HG02840 (cell line): ENCODE measurements around the gene TRIM72.
A peak's percentile ranks its signal among the peaks of the same experiment; 100 is the strongest.
"Not testable (repeated sequence)": the region's sequence is repeated elsewhere in the genome, so short reads cannot be mapped to it uniquely, and the experiment has no call there.

ENCODE experiments used
- ATAC-seq: cut with Tn5 transposase; IDR thresholded peaks from one replicate; pipeline ENCODE4 v1.9.1; 2021; ENCODE audit warnings: mild to moderate bottlenecking, moderate library complexity, moderate number of reproducible peaks; ENCODE audit not compliant: unreplicated experiment, low FRiP score

TRIM72 gene

DNA sequence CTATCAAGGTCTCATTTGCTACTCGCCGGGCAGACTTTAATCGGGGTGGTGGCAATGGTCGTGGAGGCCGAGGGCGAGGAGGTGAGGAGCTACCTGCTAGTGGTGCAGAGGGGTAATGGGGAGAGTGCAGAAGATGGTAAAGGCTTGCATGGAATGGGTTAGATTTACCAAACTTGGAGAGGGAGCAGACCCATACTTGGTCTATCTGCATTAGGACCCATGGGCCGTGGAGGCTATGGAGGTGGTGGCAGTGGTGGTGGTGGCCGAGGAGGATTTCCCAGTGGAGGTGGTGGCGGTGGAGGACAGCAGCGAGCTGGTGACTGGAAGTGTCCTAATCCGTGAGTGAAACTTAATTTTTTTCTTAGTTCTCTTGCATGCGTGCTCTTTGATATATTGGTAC, 23.9 kb upstream of the TRIM72 start:
- ATAC-seq: no peak

GRCh38 chr16:31190818-31191444, 23.0 kb upstream of the TRIM72 start:
- no peak for ATAC-seq

DNA sequence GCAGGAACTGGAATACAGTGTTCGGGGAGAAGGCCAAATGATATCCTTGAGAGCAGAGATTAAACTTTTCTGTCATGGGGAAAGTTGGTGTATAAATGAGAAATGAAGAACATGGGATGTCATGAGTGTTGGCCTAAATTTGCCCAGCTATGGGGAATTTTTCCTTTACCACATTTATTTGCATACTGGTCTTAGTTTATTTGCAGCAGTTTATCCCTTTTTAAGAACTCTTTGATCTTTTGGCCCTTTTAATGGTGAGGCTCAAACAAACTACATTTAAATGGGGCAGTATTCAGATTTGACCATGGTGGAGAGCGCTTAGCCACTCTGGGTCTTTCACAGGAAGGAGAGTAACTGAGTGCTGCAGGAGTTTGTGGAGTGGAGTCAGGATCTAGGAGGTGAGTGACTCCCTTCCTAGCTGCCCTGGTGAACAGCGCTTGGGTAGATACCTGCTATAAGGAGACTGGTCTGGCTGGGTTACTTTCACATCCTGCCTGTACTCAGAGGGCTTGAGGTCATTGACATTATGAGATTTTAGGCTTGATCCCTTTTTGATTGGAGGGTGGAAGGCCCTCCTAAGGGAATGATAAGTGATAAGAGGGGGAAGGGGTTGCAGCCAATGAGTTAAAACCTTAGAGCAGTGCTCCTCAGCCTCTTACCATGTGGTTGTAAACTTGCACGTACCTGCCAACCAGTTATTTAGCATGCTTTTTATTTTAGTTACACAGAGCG, 22.1 kb upstream of the TRIM72 start:
- no peak for ATAC-seq

GRCh38 chr16:31192856-31193642, 20.9 kb upstream of the TRIM72 start:
- ATAC-seq: no peak

DNA sequence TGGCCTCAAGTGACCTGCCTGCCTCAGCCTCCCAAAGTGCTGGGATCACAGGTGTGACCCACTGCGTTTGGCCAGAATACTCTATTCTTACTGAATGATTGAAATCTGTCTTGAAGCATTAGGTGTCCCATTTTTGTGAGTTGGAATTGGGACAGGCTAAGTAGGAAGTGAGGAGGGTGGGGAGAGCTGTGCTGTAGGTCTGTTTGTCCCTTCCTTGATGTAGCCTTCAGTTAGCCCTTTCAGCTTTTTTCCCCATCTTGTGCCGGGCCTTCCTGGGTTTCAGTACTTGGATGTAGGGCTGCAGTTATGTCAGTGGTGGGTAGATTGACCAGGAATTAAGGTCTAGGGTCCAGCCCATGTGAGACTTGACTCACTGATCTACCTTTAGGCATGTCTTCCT, 20.0 kb upstream of the TRIM72 start:
- ATAC-seq: no peak

GRCh38 chr16:31194898-31195297, 19.0 kb upstream of the TRIM72 start:
- ATAC-seq: no peak

GRCh38 chr16:31195861-31196260, 18.1 kb upstream of the TRIM72 start:
- not testable (repeated sequence) for ATAC-seq

DNA sequence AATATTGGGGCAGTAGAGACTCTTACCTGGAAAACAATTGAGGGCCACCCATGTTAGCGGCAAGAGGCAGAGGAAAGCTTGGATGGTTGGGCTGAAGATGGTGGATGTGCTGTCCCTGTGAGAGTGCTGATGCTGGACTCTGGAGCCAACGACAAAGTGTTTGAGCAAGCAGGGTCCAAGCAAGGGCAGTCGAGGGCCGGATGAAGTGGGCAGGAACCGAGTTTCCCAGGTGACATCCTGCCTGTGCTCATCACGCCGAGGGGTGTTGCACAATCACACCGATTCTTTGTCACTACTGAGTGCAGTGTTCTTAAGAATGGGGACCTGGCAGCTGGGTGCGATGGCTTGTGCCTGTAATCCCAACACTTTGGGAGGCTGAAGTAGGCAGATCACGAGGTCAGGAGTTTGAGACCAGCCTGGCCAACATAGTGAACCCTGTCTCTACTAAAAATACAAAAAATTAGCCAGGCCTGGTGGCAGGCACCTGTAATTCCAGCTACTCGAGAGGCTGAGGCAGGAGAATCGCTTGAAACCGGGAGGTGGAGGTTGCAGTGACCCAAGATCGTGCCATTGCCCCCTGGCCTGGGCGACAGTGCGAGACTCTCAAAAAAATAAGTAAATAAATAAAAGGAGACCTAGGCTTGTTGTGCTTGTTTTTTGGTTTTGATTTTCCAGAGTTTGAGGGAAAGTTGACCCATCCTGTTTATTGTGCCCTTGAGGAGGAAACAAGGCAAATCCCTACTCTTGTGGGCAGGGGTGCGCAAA, 17.4 kb upstream of the TRIM72 start:
- ATAC-seq: no peak

DNA sequence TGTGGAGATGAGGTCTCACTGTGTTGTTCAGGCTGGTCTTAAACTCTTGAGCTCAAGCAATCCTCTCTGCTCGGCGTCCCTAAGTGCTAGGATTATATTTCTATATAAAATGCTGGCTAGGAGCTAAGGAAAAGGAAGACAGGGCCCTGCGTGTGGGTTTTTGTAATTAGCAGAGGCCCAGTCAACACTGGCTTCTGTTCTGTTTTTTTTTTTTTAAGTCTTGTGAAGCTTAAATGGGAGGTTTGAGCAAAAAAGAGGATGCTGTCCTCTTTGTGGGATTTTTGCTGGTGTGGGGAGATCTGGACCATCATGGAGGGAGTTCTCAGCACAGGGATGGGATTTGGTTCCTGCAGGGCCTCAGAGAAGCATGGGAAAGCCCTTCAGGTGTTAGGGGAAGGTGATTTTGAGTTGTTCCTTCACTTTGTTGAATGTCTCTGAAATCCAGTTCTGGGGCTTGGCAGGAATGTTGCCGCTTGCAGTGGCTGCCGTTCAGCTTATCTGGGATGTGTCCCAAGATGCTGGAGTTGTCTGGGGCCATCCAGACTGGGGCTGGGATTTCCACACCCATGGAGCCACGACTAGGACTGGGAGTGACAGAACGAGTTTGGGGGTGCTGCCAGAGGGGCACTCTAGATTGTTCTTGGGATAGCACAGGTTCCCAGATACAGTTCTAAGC, 15.6 kb upstream of the TRIM72 start:
- no peak for ATAC-seq

DNA sequence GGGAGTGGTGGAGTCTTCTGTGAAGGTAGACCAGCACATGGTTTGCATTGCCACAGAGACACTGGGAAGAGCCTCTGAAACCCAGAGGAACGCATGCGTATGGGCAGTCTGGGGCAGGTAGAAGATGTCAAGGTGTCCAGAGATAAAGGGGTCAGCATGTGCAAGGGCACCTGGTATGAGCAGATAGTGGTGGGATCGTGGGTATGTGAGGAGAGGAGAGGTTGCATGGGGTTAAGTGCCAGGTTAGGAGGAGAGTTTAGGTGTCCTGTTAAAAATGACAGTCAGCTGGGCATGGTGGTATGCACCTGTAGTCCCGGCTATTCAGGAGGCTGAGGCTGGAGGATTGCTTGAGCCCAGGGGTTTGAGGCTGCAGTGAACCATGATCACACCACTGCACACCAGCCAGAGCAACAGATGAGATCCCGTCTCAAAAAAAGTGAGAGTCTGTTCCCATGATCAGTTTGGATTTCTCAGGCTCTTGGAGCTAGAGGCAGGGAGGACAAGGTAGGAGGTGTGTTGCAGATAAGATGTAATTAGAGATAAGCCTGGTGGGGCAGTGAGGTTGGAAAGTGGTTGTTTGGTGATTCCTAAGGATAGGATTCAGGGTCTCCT, 14.4 kb upstream of the TRIM72 start:
- no peak for ATAC-seq

- not testable (repeated sequence) for ATAC-seq
Observed at GRCh38 chr16:31200111-31200510, 13.8 kb upstream of the TRIM72 start.

DNA sequence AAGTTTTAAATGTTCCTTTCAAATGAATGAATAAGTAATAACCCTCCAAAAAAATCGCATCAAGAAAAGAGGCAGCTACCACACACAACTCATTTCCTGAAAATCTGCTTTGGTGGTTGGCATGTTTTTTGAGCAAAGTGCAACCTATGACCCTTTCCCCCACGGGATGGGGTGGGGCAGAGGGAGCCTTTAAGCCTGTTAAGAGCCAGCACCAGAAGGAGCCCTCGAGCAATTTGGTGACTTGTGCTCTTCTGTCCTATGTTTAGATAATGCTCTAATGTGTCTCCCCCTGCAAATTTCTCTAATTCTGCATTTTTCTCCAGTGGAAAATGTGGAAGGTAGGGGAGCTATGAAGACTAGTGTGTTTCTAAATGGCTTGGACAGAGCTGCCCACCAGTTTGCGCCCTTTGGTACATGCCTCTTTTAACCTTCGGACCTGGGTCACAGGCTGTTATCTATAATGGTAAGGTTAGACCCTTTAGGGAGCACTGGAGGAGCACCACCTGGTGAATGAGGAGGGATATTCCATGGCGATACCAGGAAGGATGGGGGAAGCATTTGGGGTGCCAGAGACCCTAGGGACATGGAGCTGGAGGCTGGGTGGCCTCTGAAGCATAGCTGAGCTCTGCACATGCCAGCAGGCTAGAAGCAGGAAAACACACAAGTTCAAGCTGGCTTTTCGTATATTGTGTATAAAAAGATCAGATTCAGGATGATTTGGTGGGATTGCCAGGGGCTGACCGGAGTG, 12.9 kb upstream of the TRIM72 start:
- ATAC-seq: no peak

- peak; percentile 49 for ATAC-seq
Observed at GRCh38 chr16:31201582-31202413, 12.1 kb upstream of the TRIM72 start.

GRCh38 chr16:31202414-31203375, 11.2 kb upstream of the TRIM72 start, which contains the start of gene PYCARD:
Gene PYCARD (minus strand): TSS chr16:31202760. CDS start chr16:31202690, 70 bp downstream.
- peak; percentile 31 for ATAC-seq

GRCh38 chr16:31204871-31205666, 8.8 kb upstream of the TRIM72 start:
- ATAC-seq: no peak

GRCh38 chr16:31206776-31207175, 7.1 kb upstream of the TRIM72 start:
- ATAC-seq: no peak
